Epithelial cell of proximal tubule (primary cell): ENCODE results near the gene TMEM87B. TPM values are rescaled to one million over a fixed set of nuclear protein-coding genes. Genes with fewer than 3 reads are reported as not detected.

Experiments used
- DNase-seq: peaks from one replicate; pipeline ENCODE4 v3.0.0-alpha.2; 2011; ENCODE audit warnings: low read depth
- H3K4me3 ChIP-seq: 2 replicates; pipeline ENCODE4 v1.5.1; 2011; ENCODE audit warnings: low read depth, mild to moderate bottlenecking, low read length
- CTCF ChIP-seq: conservative IDR thresholded peaks from 2 replicates; pipeline ENCODE4 v1.5.1; 2012; ENCODE audit warnings: low read depth, mild to moderate bottlenecking, low read length
- total RNA-seq: library from RNA; depleted of rRNA; stranded (reverse); fragments of >200 nt; gene quantifications from 2 replicates; pipeline ENCODE4 v1.2.3, GENCODE V29; 2015

The TMEM87B gene
- total RNA-seq, 1 donor from 2014 or later = 20.8 TPM

- H3K4me3 ChIP-seq = no peak overlapping the region
- no peak for TF ChIP-seq CTCF
- no peak for DNase-seq
Observed at GRCh38 chr2:112077814-112078213, 22.7 kb downstream of the TMEM87B start.

- no peak for DNase-seq
- no peak for TF ChIP-seq CTCF
- no peak overlapping the region for H3K4me3 ChIP-seq
Observed at GRCh38 chr2:112081262-112081661, 26.2 kb downstream of the TMEM87B start.

GRCh38 chr2:112084689-112085374 lies 29.8 kb downstream of the TMEM87B start:
- no peak for TF ChIP-seq CTCF
- H3K4me3 ChIP-seq = no peak overlapping the region
- no peak for DNase-seq

DNA sequence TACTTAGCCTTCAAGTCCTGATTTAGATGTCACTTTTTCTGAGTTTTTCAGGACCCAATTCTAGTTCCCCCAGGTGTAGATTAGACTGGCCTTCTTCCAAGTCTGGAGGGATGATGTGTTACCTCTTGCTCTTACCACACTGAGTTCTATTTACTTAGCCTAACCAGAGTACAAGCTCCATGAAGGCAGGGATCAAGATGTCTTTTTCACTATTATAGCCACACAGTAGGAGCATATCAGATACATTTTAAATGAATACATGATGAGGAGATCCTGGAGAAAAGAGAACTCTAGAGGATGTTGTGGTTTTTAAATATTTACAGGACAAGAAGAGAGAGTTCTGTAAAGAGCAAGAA lies 30.3 kb downstream of the TMEM87B start:
- H3K4me3 ChIP-seq = no peak overlapping the region
- TF ChIP-seq CTCF = no peak
- DNase-seq = no peak

DNA sequence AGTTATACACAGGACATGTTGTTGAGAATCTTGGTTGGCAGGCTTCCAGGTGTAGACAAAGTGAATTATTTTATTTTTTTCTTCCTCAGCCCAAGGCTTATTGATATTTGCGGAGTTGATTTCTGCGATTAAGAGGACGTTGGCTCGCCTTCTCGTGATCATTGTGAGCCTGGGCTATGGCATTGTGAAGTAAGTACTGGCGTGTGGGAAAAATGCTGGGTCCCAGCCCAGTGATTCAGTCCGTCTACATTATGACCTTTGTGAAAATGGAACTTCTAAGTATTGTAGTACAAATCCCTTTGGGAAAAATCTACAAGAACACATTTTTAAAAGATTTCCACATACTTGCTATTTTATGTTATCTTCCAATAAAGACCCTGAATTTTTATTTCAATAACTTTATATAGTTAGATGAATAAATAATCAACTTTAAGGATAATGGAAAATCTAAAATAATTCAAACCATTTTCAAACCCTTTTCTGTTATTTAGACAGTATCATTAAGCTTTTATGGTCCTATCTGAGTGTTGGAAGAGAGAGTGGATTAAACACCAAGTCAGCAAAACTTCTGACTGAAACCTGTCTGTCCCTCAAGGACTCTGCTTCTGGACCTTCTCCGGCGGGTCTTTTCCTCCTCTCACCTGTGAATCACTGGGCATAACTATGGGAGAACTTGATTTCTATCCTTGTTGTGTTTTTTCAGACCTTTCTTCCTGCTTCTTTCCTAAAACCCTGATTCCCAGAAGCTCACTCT lies 31.0 kb downstream of the TMEM87B start:
- no peak for TF ChIP-seq CTCF
- no peak overlapping the region for H3K4me3 ChIP-seq
- no peak for DNase-seq

GRCh38 chr2:112087346-112088020 lies 32.4 kb downstream of the TMEM87B start:
- TF ChIP-seq CTCF = no peak
- no peak overlapping the region for H3K4me3 ChIP-seq
- no peak for DNase-seq
